HG03565 (cell line): ENCODE measurements around the gene TRH.

Experiments
- ATAC-seq: cut with Tn5 transposase; IDR thresholded peaks from one replicate; pipeline ENCODE4 v1.9.1; 2021; ENCODE audit warnings: mild to moderate bottlenecking, moderate library complexity; ENCODE audit not compliant: unreplicated experiment

Gene TRH

GRCh38 chr3:129974564-129974832 lies at the start of gene TRH:
Gene TRH (plus strand): TSS chr3:129974720. CDS start chr3:129975817, 1,097 bp downstream.
- ATAC-seq = no peak

GRCh38 chr3:129927072-129927471 lies 47.4 kb upstream of the TRH start:
- no peak for ATAC-seq

DNA sequence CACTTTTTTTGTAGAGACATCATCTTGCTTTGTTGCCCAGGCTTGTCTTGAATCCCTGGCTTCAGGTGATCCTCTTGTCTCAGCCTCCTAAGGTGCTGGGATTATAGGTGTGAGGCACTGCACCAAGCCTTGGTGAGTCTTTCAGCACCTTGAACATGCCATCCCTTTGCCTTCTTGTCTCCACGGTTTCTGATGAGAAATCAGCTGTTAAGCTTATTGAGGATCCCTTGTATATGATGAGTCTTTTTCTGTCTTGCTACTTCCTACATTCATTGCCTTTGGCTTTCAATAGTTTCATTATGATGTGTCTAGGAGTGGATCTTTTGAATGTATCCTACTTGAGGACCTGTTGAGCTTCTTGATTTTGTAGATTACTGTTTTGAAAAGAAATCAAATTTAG lies 45.1 kb upstream of the TRH start:
- ATAC-seq = no peak

GRCh38 chr3:129933471-129933870 lies 41.0 kb upstream of the TRH start:
- no peak for ATAC-seq

- ATAC-seq = no peak
These were observed 40.0 kb upstream of the TRH start for GRCh38 chr3:129934234-129935123.

DNA sequence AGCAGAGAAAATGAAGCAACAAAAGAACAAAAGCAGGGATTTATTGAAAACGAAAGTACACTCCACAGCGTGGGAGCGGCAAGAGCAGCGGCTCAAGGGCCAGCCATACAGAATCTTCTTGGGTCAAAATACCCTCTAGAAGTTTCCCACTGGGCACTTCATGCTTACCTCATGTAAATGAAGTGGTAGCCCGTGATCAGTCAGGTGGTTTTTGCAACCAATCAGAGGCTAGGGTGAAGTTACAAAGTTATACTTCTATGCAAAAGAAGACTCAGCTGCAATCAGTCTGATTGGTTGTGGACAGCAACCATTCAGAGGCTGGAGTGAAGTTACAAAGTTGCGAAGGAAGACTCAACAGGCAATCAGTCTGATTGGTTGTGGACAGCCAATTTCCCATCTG lies 37.8 kb upstream of the TRH start:
- ATAC-seq = no peak

DNA sequence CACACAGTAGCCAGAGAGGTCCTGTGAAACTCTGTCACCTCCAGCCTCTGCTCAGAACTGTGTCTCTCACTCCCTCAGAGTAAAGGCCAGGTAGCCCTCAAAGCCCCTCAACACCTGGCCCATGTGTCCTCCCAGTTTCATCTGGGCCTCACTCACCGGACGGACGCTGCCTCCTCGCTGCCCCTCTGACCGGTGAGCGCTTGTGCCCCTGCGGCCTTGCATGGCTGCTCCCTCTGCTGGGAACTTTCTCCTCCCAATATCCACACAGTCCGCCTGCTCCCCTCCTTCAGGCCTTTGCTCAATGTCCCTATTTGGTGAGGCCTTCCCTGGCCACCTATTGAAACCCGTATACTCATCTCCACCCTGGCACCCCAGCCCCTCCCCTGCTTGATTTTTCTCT lies 36.8 kb upstream of the TRH start:
- no peak for ATAC-seq

- ATAC-seq = no peak
These were observed 36.2 kb upstream of the TRH start for GRCh38 chr3:129938140-129938930.

DNA sequence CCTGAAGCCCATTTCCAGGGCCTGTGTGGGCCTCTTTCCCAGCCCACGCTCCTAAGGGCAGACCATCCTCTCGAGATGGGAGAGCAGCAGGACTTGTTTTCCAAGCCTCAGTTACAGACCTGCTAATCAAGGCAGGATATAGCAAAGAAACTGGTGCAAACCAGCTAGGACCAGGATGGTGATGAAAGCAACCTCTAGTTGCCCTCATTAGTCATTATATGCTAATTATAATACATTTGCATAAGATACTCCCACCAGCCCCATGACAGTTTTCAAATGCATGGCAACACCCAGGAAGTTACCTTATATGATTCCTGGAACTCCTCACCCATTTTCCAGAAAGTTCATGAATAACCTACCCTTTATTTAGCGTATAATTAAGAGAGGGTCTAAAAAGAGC lies 34.4 kb upstream of the TRH start:
- no peak for ATAC-seq

DNA sequence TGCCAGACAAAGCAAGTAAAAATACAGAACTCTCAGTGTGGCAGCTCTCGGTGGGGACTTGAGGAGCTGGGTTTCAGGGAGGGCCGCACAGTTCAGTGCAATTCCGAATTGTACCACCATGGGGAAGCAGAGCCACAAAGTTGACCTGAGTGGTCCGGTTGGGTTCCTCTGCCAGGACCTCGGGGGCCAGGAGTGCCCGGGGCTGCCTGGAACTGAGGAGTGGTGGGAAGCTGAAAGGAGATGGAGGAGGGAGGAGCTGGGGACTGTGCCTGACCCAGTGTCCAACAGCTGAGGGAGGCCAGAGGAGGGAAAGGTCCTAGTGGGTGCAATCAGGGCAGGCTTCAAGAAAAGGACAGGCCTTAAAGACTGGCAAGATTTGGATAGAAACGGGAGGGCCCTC lies 32.2 kb upstream of the TRH start:
- no peak for ATAC-seq

- ATAC-seq = no peak
These were observed 31.5 kb upstream of the TRH start for GRCh38 chr3:129943020-129943419.

DNA sequence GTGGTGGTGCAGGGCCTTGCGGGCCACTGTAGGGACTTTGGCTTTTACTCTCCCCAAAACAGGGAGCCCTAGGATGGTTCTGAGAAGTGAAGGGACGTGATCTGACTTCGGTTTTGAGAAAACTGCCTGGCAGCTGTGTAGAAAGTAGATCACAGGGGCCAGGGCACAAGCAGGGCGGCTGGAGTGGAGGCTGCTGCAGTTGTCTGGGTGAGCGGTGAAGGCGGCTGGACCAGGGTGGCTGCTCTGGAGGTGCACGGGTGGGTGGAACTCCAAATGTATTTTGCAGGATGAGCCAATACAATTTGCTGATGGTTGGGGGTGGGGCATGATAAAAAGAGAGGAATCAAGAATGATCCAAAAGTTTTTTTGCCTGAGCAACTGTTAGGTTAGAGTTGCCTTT lies 29.8 kb upstream of the TRH start:
- no peak for ATAC-seq

GRCh38 chr3:129947538-129948240 lies 26.8 kb upstream of the TRH start:
- ATAC-seq = no peak

DNA sequence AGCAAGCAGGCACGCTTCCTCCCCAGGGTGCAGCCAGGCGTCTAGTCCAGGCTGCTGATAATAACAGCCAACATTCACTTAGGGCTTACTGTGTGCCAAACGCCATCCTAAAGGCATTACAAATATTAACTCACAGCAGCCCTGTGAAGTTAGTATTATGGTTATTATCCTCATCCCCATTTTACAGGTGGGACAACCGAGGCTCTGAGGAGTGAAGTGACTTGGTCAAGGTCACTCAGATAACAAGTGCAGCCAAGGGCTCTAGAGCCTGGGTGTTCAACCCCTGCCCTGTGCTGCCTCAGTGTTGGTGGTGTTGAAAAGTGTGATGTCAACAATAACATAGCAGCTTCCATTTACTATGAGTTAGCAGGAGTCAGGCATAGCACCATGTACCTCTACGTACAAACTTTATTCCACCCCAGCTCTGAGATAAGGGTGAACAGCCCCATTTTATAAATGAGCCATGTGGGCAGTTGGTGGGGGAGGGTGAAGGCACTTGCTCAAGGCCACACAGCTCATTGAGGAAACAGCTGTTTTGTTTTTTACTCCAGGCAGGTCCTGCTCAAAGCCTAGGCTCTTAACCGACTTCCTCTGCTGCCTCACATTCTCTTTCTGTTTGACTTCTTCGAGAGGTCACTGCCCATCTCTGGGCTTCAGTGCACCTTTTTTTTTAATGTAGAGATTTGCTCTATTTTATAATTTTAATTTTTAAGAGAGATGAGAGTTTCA lies 24.0 kb upstream of the TRH start:
- no peak for ATAC-seq

GRCh38 chr3:129952556-129953355 lies 21.8 kb upstream of the TRH start:
- no peak for ATAC-seq

GRCh38 chr3:129953621-129954020 lies 20.9 kb upstream of the TRH start:
- ATAC-seq = no peak

DNA sequence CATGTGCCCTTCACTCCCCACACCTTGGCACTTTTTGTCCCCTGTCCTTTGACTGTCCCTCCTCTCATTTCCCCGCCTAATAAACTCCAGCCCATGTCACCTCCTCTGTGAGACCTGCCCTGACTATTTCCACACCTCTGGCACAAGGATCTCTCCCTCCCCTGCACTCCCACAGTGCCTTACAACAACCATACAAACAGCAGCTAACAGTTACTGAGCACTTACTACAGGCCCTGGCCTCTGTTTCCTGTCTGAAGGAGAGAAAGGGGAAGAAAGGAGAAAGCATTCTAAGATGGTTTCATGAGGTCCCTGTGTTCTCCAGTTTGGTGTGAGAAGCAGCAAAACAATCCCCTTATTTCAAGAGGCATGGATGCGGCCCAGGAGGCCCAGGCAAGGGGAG lies 20.0 kb upstream of the TRH start:
- ATAC-seq = no peak

DNA sequence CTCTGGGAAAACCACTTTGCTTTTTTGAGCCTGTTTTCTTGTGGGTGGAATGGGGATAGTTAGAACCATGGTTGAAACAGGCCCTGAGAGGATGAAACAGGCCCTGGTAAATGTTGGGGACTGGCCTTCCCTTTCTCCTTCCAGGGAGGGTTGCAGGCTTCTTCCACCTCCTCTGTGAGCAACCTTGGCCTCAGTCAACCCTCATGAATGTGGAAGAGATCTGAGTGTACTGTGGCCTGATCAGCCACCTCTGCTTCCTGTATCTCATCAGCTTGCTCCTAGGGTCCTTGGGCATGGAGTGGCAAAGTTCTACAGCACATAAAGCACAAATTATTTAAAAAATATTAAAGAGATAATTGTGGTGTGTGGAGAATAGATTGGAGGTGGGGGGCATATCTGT lies 17.6 kb upstream of the TRH start:
- no peak for ATAC-seq

DNA sequence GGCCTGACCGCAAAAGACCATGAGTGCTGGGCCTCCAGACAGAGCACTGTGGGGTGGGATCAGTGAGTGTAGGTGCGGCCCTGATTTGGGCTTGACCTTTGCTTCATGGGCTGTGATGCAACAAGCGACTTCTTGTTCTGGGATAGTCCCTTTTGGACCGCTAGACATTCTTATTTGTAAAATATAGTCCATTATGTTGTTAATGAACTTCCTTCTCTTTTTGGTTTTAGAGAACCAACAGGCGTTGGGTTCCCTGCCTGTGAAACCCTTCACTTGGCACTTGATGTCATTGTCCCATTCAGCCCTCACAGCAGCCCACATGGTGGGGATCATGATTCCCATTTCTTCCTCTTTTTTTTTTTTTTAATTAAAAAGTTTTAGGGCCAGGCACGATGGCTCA lies 15.8 kb upstream of the TRH start:
- ATAC-seq = no peak

- no peak for ATAC-seq
These were observed 13.4 kb upstream of the TRH start for GRCh38 chr3:129961141-129961541.
